DND-41 (cell line): ENCODE results near the gene ARHGAP26.

Experiments used
- CTCF ChIP-seq: IDR thresholded peaks from 2 replicates; pipeline ENCODE4 v1.5.1; 2012; ENCODE audit warnings: borderline replicate concordance, low read length, moderate library complexity, mild to moderate bottlenecking; ENCODE audit not compliant: poor library complexity, severe bottlenecking; ENCODE audit errors: extremely low read depth
- EZH2 ChIP-seq: IDR thresholded peaks from 3 replicates; pipeline ENCODE4 v1.6.1; 2012; ENCODE audit warnings: borderline replicate concordance, low read depth, mild to moderate bottlenecking, moderate library complexity, low read length, inconsistent platforms; ENCODE audit not compliant: severe bottlenecking

GRCh38 chr5:142875936-142876335 lies 105.8 kb downstream of the ARHGAP26 start:
- no peak for TF ChIP-seq CTCF
- no peak for TF ChIP-seq EZH2
